ENCODE results near the gene TM4SF4.

DNA sequence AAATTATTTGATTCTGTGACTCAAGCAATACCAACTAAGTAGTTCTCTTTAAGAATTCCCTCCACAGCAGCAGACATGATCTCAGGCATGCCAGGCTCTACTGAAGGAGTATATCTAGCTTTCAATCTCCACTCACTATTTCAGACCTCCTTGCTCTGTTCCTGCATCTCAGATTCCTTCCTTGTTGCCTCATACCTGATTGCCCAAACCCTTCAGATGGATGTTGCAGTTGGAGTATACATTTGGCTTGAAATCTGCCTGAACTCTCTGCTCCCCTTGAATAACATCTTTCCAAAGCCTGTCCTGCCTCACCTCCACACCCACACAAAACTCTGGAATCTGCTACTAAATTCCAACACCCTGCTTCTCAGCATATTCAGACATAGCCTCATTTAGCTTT lies 19.8 kb upstream of the TM4SF4 start:
- no peak for TF ChIP-seq EZH2 (IDR thresholded peaks at IDR 0.05; ENCODE audit: insufficient read depth, low read length)
- TF ChIP-seq, protein P1, sequence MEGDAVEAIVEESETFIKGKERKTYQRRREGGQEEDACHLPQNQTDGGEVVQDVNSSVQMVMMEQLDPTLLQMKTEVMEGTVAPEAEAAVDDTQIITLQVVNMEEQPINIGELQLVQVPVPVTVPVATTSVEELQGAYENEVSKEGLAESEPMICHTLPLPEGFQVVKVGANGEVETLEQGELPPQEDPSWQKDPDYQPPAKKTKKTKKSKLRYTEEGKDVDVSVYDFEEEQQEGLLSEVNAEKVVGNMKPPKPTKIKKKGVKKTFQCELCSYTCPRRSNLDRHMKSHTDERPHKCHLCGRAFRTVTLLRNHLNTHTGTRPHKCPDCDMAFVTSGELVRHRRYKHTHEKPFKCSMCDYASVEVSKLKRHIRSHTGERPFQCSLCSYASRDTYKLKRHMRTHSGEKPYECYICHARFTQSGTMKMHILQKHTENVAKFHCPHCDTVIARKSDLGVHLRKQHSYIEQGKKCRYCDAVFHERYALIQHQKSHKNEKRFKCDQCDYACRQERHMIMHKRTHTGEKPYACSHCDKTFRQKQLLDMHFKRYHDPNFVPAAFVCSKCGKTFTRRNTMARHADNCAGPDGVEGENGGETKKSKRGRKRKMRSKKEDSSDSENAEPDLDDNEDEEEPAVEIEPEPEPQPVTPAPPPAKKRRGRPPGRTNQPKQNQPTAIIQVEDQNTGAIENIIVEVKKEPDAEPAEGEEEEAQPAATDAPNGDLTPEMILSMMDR (IDR thresholded peaks at IDR 0.05; ENCODE audit: insufficient read depth, low read depth, low read length) = no peak

Measured in astrocyte (in vitro differentiated cells and primary cell).